ENCODE data around the gene PSMD5.

Gene PSMD5

GRCh38 chr9:120868676-120869359 is 26.1 kb upstream of the PSMD5 start:
- no peaks in the 10 kb centered on the region for H3K27me3 Mint-ChIP-seq (ENCODE audit: low read depth)
- H3K4me1 Mint-ChIP-seq (ENCODE audit: low read depth), result peaks cover 35% of the 10 kb centered on the region
- H3K9me3 Mint-ChIP-seq, result no peaks in the 10 kb centered on the region
- peak overlapping the region; percentile 89 for H3K27ac Mint-ChIP-seq
- peak overlapping the region; percentile 85 for H3K4me3 Mint-ChIP-seq
- H3K36me3 Mint-ChIP-seq (ENCODE audit: low read depth), result peaks cover 52% of the 10 kb centered on the region

- H3K36me3 Mint-ChIP-seq (ENCODE audit: low read depth), result peaks cover 51% of the 10 kb centered on the region
- H3K27ac Mint-ChIP-seq, result peak overlapping the region; percentile 79
- H3K4me3 Mint-ChIP-seq, result peak overlapping the region; percentile 63
- peaks cover 29% of the 10 kb centered on the region for H3K4me1 Mint-ChIP-seq (ENCODE audit: low read depth)
- no peaks in the 10 kb centered on the region for H3K9me3 Mint-ChIP-seq
- H3K27me3 Mint-ChIP-seq (ENCODE audit: low read depth), result no peaks in the 10 kb centered on the region
Observed at GRCh38 chr9:120868339-120868675, 25.6 kb upstream of the PSMD5 start.

GRCh38 chr9:120867676-120868338 is 25.1 kb upstream of the PSMD5 start:
- Mint-ChIP-seq H3K27ac (peak overlapping the region; percentile 79), H3K9me3 (no peaks in the 10 kb centered on the region), H3K4me3 (peak overlapping the region; percentile 63), H3K27me3 (ENCODE audit: low read depth) (no peaks in the 10 kb centered on the region), H3K4me1 (ENCODE audit: low read depth) (peaks cover 24% of the 10 kb centered on the region), H3K36me3 (ENCODE audit: low read depth) (peaks cover 52% of the 10 kb centered on the region)

- peak overlapping the region; percentile 49 for H3K27ac Mint-ChIP-seq
- H3K27me3 Mint-ChIP-seq (ENCODE audit: low read depth), result no peaks in the 10 kb centered on the region
- no peak overlapping the region for H3K4me3 Mint-ChIP-seq
- peaks cover 50% of the 10 kb centered on the region for H3K36me3 Mint-ChIP-seq (ENCODE audit: low read depth)
- no peaks in the 10 kb centered on the region for H3K9me3 Mint-ChIP-seq
- H3K4me1 Mint-ChIP-seq (ENCODE audit: low read depth), result peaks cover 17% of the 10 kb centered on the region
Observed at GRCh38 chr9:120866651-120867050, 23.9 kb upstream of the PSMD5 start.

GRCh38 chr9:120865809-120866208 is 23.1 kb upstream of the PSMD5 start:
- H3K27ac Mint-ChIP-seq, result no peak overlapping the region
- no peaks in the 10 kb centered on the region for H3K9me3 Mint-ChIP-seq
- H3K4me1 Mint-ChIP-seq (ENCODE audit: low read depth), result peaks cover 13% of the 10 kb centered on the region
- no peaks in the 10 kb centered on the region for H3K27me3 Mint-ChIP-seq (ENCODE audit: low read depth)
- H3K36me3 Mint-ChIP-seq (ENCODE audit: low read depth), result peaks cover 49% of the 10 kb centered on the region
- H3K4me3 Mint-ChIP-seq, result no peak overlapping the region

GRCh38 chr9:120865176-120865575 is 22.5 kb upstream of the PSMD5 start:
- Mint-ChIP-seq H3K4me1 (ENCODE audit: low read depth) (peaks cover 13% of the 10 kb centered on the region), H3K27me3 (ENCODE audit: low read depth) (no peaks in the 10 kb centered on the region), H3K36me3 (ENCODE audit: low read depth) (peaks cover 54% of the 10 kb centered on the region), H3K27ac (no peak overlapping the region), H3K4me3 (no peak overlapping the region), H3K9me3 (no peaks in the 10 kb centered on the region)

GRCh38 chr9:120864719-120865118 is 22.0 kb upstream of the PSMD5 start:
- Mint-ChIP-seq H3K27ac (no peak overlapping the region), H3K27me3 (ENCODE audit: low read depth) (no peaks in the 10 kb centered on the region), H3K36me3 (ENCODE audit: low read depth) (peaks cover 56% of the 10 kb centered on the region), H3K4me1 (ENCODE audit: low read depth) (peaks cover 12% of the 10 kb centered on the region), H3K9me3 (no peaks in the 10 kb centered on the region), H3K4me3 (no peak overlapping the region)

- Mint-ChIP-seq H3K27ac (no peak overlapping the region), H3K9me3 (no peaks in the 10 kb centered on the region), H3K36me3 (ENCODE audit: low read depth) (peaks cover 52% of the 10 kb centered on the region), H3K4me1 (ENCODE audit: low read depth) (peaks cover 6% of the 10 kb centered on the region), H3K27me3 (ENCODE audit: low read depth) (no peaks in the 10 kb centered on the region), H3K4me3 (no peak overlapping the region)
Observed at GRCh38 chr9:120863833-120864232, 21.1 kb upstream of the PSMD5 start.

GRCh38 chr9:120862452-120862851 is 19.7 kb upstream of the PSMD5 start:
- no peaks in the 10 kb centered on the region for H3K9me3 Mint-ChIP-seq
- no peak overlapping the region for H3K27ac Mint-ChIP-seq
- peaks cover 57% of the 10 kb centered on the region for H3K36me3 Mint-ChIP-seq (ENCODE audit: low read depth)
- no peaks in the 10 kb centered on the region for H3K27me3 Mint-ChIP-seq (ENCODE audit: low read depth)
- H3K4me3 Mint-ChIP-seq, result no peak overlapping the region
- peaks cover 3% of the 10 kb centered on the region for H3K4me1 Mint-ChIP-seq (ENCODE audit: low read depth)

GRCh38 chr9:120861935-120862334 is 19.2 kb upstream of the PSMD5 start:
- no peak overlapping the region for H3K27ac Mint-ChIP-seq
- H3K4me1 Mint-ChIP-seq (ENCODE audit: low read depth), result peaks cover 3% of the 10 kb centered on the region
- H3K36me3 Mint-ChIP-seq (ENCODE audit: low read depth), result peaks cover 59% of the 10 kb centered on the region
- no peaks in the 10 kb centered on the region for H3K27me3 Mint-ChIP-seq (ENCODE audit: low read depth)
- no peak overlapping the region for H3K4me3 Mint-ChIP-seq
- H3K9me3 Mint-ChIP-seq, result no peaks in the 10 kb centered on the region

GRCh38 chr9:120860083-120860482 is 17.4 kb upstream of the PSMD5 start:
- no peak overlapping the region for H3K4me3 Mint-ChIP-seq
- H3K27ac Mint-ChIP-seq, result no peak overlapping the region
- peaks cover 61% of the 10 kb centered on the region for H3K36me3 Mint-ChIP-seq (ENCODE audit: low read depth)
- H3K27me3 Mint-ChIP-seq (ENCODE audit: low read depth), result no peaks in the 10 kb centered on the region
- peaks cover 3% of the 10 kb centered on the region for H3K4me1 Mint-ChIP-seq (ENCODE audit: low read depth)
- no peaks in the 10 kb centered on the region for H3K9me3 Mint-ChIP-seq

GRCh38 chr9:120859361-120859760 is 16.6 kb upstream of the PSMD5 start:
- peaks cover 4% of the 10 kb centered on the region for H3K4me1 Mint-ChIP-seq (ENCODE audit: low read depth)
- no peaks in the 10 kb centered on the region for H3K27me3 Mint-ChIP-seq (ENCODE audit: low read depth)
- H3K27ac Mint-ChIP-seq, result no peak overlapping the region
- H3K36me3 Mint-ChIP-seq (ENCODE audit: low read depth), result peaks cover 64% of the 10 kb centered on the region
- H3K9me3 Mint-ChIP-seq, result no peaks in the 10 kb centered on the region
- H3K4me3 Mint-ChIP-seq, result no peak overlapping the region

GRCh38 chr9:120857902-120858301 is 15.2 kb upstream of the PSMD5 start:
- peaks cover 7% of the 10 kb centered on the region for H3K4me1 Mint-ChIP-seq (ENCODE audit: low read depth)
- no peak overlapping the region for H3K27ac Mint-ChIP-seq
- no peak overlapping the region for H3K4me3 Mint-ChIP-seq
- no peaks in the 10 kb centered on the region for H3K27me3 Mint-ChIP-seq (ENCODE audit: low read depth)
- H3K9me3 Mint-ChIP-seq, result no peaks in the 10 kb centered on the region
- H3K36me3 Mint-ChIP-seq (ENCODE audit: low read depth), result peaks cover 51% of the 10 kb centered on the region

GRCh38 chr9:120857481-120857880 is 14.8 kb upstream of the PSMD5 start:
- Mint-ChIP-seq H3K27ac (no peak overlapping the region), H3K27me3 (ENCODE audit: low read depth) (no peaks in the 10 kb centered on the region), H3K4me1 (ENCODE audit: low read depth) (peaks cover 7% of the 10 kb centered on the region)

GRCh38 chr9:120856700-120857099 is 14.0 kb upstream of the PSMD5 start:
- peaks cover 7% of the 10 kb centered on the region for H3K4me1 Mint-ChIP-seq (ENCODE audit: low read depth)
- no peaks in the 10 kb centered on the region for H3K27me3 Mint-ChIP-seq (ENCODE audit: low read depth)
- H3K9me3 Mint-ChIP-seq, result no peaks in the 10 kb centered on the region

More at GRCh38 chr9:120857481-120857880, 14.8 kb upstream of the PSMD5 start:
- H3K36me3 Mint-ChIP-seq (ENCODE audit: low read depth), result peaks cover 49% of the 10 kb centered on the region
- no peak overlapping the region for H3K4me3 Mint-ChIP-seq
- no peaks in the 10 kb centered on the region for H3K9me3 Mint-ChIP-seq

More at GRCh38 chr9:120856700-120857099, 14.0 kb upstream of the PSMD5 start:
- peak overlapping the region; percentile 26 for H3K27ac Mint-ChIP-seq
- H3K4me3 Mint-ChIP-seq, result no peak overlapping the region
- peaks cover 46% of the 10 kb centered on the region for H3K36me3 Mint-ChIP-seq (ENCODE audit: low read depth)

Measured in T-helper 1 cell treated with Interleukin-12 subunit alpha and Interleukin-12 subunit beta and Interleukin-4 antibody, amounts not matched to agents 30 μg/mL and 1 μg/mL, for 36 hours (primary cell).